Neural cell (in vitro differentiated cells): ENCODE measurements around the gene PKP3.
"Not testable (repeated sequence)": the region's sequence is repeated elsewhere in the genome, so short reads cannot be mapped to it uniquely, and the experiment has no call there.

ENCODE experiments used
- CTCF ChIP-seq: fragments of 450-650 bp; IDR thresholded peaks from 2 replicates; pipeline ENCODE4 v1.5.1; 2014; ENCODE audit warnings: antibody characterized with exemption, mild to moderate bottlenecking, moderate library complexity; ENCODE audit not compliant: poor library complexity, severe bottlenecking
- EP300 ChIP-seq: fragments of 450-650 bp; conservative IDR thresholded peaks from 2 replicates; pipeline ENCODE4 v1.6.1; 2014; ENCODE audit warnings: antibody characterized with exemption, mild to moderate bottlenecking, moderate library complexity; ENCODE audit not compliant: poor library complexity, severe bottlenecking
- MXI1 ChIP-seq: fragments of 450-650 bp; conservative IDR thresholded peaks from 2 replicates; pipeline ENCODE4 v1.6.1; 2014; ENCODE audit warnings: antibody characterized with exemption, mild to moderate bottlenecking; ENCODE audit not compliant: poor library complexity, severe bottlenecking
- POLR2AphosphoS5 ChIP-seq: IDR thresholded peaks from 2 replicates; pipeline ENCODE4 v1.6.1; 2012
- RAD21 ChIP-seq: fragments of 450-650 bp; conservative IDR thresholded peaks from 2 replicates; pipeline ENCODE4 v1.6.1; 2014; ENCODE audit warnings: antibody characterized with exemption, mild to moderate bottlenecking, moderate library complexity
- REST ChIP-seq: IDR thresholded peaks from 2 replicates; pipeline ENCODE4 v1.6.1; 2012; ENCODE audit warnings: borderline replicate concordance

GRCh38 chr11:411520-411919 lies 17.5 kb downstream of the PKP3 start:
- not testable (repeated sequence) for TF ChIP-seq POLR2AphosphoS5, CTCF, REST, RAD21, MXI1, EP300
